ENCODE data around the gene TIE1. TPM values are rescaled to one million over a fixed set of nuclear protein-coding genes. Genes with fewer than 3 reads are reported as not detected.
A peak's percentile ranks its signal among the peaks of the same experiment; 100 is the strongest.

Gene TIE1
- total RNA-seq, 1 experiment from 2014 or later: not detected

GRCh38 chr1:43358746-43359693 lies 58.2 kb downstream of the TIE1 start, which contains the start of gene CDC20:
Gene CDC20 (plus strand): TSS chr1:43358981. CDS start chr1:43359216, 235 bp downstream.
- H3K9me3 Mint-ChIP-seq (ENCODE audit: unreplicated experiment): no peaks in the 10 kb centered on the region
- H3K27ac Mint-ChIP-seq (ENCODE audit: unreplicated experiment): peak within 1 kb of the TSS; percentile 97

GRCh38 chr1:43359696-43360095 lies 58.9 kb downstream of the TIE1 start:
- Mint-ChIP-seq H3K27me3 (ENCODE audit: insufficient read depth, unreplicated experiment) (no peaks in the 10 kb centered on the region), H3K27ac (ENCODE audit: unreplicated experiment) (peak overlapping the region; percentile 97), H3K36me3 (ENCODE audit: insufficient read depth, unreplicated experiment) (peaks cover 61% of the 10 kb centered on the region), H3K9me3 (ENCODE audit: unreplicated experiment) (no peaks in the 10 kb centered on the region), H3K4me3 (ENCODE audit: unreplicated experiment) (peak overlapping the region; percentile 93), H3K4me1 (ENCODE audit: low read depth, unreplicated experiment) (peaks cover 33% of the 10 kb centered on the region)
- no peak for TF ChIP-seq CTCF (IDR thresholded peaks at IDR 0.05; ENCODE audit: insufficient read depth in 1 of 2, low read depth in 1 of 2, low read length in 1 of 2, severe bottlenecking in 1 of 2, unreplicated experiment in 1 of 2)
- ChIA-PET POLR2A (interaction anchor here (0.6 kb wide), 2 partner anchors 74 to 165 kb away, joined by 3 to 5 read pairs; partner anchors contain the start of gene C1orf210), CTCF (no interaction called here)
- intact Hi-C loops (cut with micrococcal nuclease; ENCODE audit: unreplicated experiment): loop anchor here (2.0 kb wide), 2 partner anchors 75 to 133 kb away; partner anchors contain the start of gene C1orf210
- Histone ChIP-seq H3K4me3 (ENCODE audit: low read depth, low read length) (peak overlapping the region; percentile 96), H3K27me3 (replicated peaks; ENCODE audit: control insufficient read depth, insufficient read depth, low read length) (no peaks in the 10 kb centered on the region), H3K9me3 (no peaks in the 10 kb centered on the region), H3K36me3 (ENCODE audit: control insufficient read depth, insufficient read depth, low read length) (peaks cover 7% of the 10 kb centered on the region), H3K4me1 (peaks cover 31% of the 10 kb centered on the region)
- DNase-seq: no peak
- no TSS peak for BruUV-seq (replicated peaks)

More at GRCh38 chr1:43358746-43359693, 58.2 kb downstream of the TIE1 start, which contains the start of gene CDC20:
- intact Hi-C loops (cut with micrococcal nuclease; ENCODE audit: unreplicated experiment): loop anchor here (1.0 to 2.0 kb wide), 6 partner anchors 7 to 132 kb away; partner anchors contain the start of gene C1orf210
- TF ChIP-seq CTCF (IDR thresholded peaks at IDR 0.05; ENCODE audit: insufficient read depth in 1 of 2, low read depth in 1 of 2, low read length in 1 of 2, severe bottlenecking in 1 of 2, unreplicated experiment in 1 of 2): no peak
- Histone ChIP-seq H3K4me3 (ENCODE audit: low read depth, low read length) (peak within 1 kb of the TSS; percentile 96), H3K27me3 (replicated peaks; ENCODE audit: control insufficient read depth, insufficient read depth, low read length) (no peaks in the 10 kb centered on the region), H3K4me1 (peaks cover 24% of the 10 kb centered on the region), H3K9me3 (no peaks in the 10 kb centered on the region), H3K36me3 (ENCODE audit: control insufficient read depth, insufficient read depth, low read length) (peaks cover 5% of the 10 kb centered on the region)
- Mint-ChIP-seq H3K4me1 (ENCODE audit: low read depth, unreplicated experiment) (peaks cover 27% of the 10 kb centered on the region), H3K27me3 (ENCODE audit: insufficient read depth, unreplicated experiment) (no peaks in the 10 kb centered on the region), H3K4me3 (ENCODE audit: unreplicated experiment) (peak within 1 kb of the TSS; percentile 93), H3K36me3 (ENCODE audit: insufficient read depth, unreplicated experiment) (peaks cover 55% of the 10 kb centered on the region)
- DNase-seq: peak; percentile 97 to 98
- ChIA-PET POLR2A (interaction anchor here (0.5 to 1.6 kb wide), 12 partner anchors 9 to 617 kb away, joined by 3 to 20 read pairs (median 8); partner anchors contain the start of genes C1orf210, ELOVL1, HYI and MED8), CTCF (interaction anchor here (1.0 to 2.1 kb wide), 7 partner anchors 8 to 132 kb away, joined by 3 to 36 read pairs (median 14); partner anchors contain the start of genes C1orf210 and ELOVL1)
- BruUV-seq (replicated peaks): TSS peak; percentile 69

- no peak for DNase-seq
- Mint-ChIP-seq H3K36me3 (ENCODE audit: insufficient read depth, unreplicated experiment) (peaks cover 67% of the 10 kb centered on the region), H3K27ac (ENCODE audit: unreplicated experiment) (no peak overlapping the region), H3K27me3 (ENCODE audit: insufficient read depth, unreplicated experiment) (no peaks in the 10 kb centered on the region), H3K4me1 (ENCODE audit: low read depth, unreplicated experiment) (peaks cover 40% of the 10 kb centered on the region), H3K9me3 (ENCODE audit: unreplicated experiment) (no peaks in the 10 kb centered on the region), H3K4me3 (ENCODE audit: unreplicated experiment) (peak overlapping the region; percentile 93)
- Histone ChIP-seq H3K36me3 (ENCODE audit: control insufficient read depth, insufficient read depth, low read length) (peaks cover 7% of the 10 kb centered on the region), H3K9me3 (no peaks in the 10 kb centered on the region), H3K27me3 (replicated peaks; ENCODE audit: control insufficient read depth, insufficient read depth, low read length) (no peaks in the 10 kb centered on the region), H3K4me3 (ENCODE audit: low read depth, low read length) (no peak overlapping the region), H3K4me1 (peaks cover 40% of the 10 kb centered on the region)
- CTCF ChIA-PET: no interaction called here
- POLR2A ChIA-PET: no interaction called here
- intact Hi-C loops (cut with micrococcal nuclease; ENCODE audit: unreplicated experiment): no loop called here
- no peak for TF ChIP-seq CTCF (IDR thresholded peaks at IDR 0.05; ENCODE audit: insufficient read depth in 1 of 2, low read depth in 1 of 2, low read length in 1 of 2, severe bottlenecking in 1 of 2, unreplicated experiment in 1 of 2)
- BruUV-seq (replicated peaks): no TSS peak
Measured at GRCh38 chr1:43360616-43361015, 59.8 kb downstream of the TIE1 start.
